ENCODE results near the gene SLC25A51.

DNA sequence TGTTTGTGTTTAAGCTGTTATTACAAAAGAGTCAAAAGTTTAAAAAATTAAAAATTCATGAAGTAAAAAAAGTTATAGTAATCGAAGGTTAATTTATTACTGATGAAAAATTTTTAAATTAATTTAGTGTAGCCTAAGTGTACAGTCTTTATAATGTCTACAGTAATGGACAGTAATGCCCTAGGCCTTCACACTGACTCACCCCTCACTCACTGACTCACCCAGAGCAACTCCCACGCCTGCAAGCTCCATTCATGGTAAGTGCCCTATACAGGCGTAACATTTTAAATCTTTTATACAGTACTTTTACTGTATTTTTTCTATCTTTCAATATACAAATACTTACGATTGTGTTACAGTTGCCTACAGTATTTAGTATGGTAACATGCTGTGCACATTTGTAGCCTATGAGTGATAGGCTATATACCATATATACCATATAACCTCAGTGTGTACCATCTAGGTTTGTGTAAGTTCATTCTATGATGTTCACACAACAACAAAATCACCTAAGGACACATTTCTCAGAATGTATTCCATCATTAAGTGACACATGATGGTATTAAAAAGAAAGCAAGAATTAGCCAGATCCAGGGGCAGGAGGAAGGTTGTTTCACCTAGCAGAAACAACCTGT is 63.2 kb downstream of the SLC25A51 start:
- TF ChIP-seq POLR2A (IDR thresholded peaks at IDR 0.05), result no peak
- TF ChIP-seq, protein P1, sequence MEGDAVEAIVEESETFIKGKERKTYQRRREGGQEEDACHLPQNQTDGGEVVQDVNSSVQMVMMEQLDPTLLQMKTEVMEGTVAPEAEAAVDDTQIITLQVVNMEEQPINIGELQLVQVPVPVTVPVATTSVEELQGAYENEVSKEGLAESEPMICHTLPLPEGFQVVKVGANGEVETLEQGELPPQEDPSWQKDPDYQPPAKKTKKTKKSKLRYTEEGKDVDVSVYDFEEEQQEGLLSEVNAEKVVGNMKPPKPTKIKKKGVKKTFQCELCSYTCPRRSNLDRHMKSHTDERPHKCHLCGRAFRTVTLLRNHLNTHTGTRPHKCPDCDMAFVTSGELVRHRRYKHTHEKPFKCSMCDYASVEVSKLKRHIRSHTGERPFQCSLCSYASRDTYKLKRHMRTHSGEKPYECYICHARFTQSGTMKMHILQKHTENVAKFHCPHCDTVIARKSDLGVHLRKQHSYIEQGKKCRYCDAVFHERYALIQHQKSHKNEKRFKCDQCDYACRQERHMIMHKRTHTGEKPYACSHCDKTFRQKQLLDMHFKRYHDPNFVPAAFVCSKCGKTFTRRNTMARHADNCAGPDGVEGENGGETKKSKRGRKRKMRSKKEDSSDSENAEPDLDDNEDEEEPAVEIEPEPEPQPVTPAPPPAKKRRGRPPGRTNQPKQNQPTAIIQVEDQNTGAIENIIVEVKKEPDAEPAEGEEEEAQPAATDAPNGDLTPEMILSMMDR (IDR thresholded peaks at IDR 0.05), result no peak
- TF ChIP-seq POLR2AphosphoS5 (IDR thresholded peaks at IDR 0.05), result no peak

All from prostate gland (tissue), 2 donors.